ENCODE data around the gene ANAPC2.

The ANAPC2 gene

DNA sequence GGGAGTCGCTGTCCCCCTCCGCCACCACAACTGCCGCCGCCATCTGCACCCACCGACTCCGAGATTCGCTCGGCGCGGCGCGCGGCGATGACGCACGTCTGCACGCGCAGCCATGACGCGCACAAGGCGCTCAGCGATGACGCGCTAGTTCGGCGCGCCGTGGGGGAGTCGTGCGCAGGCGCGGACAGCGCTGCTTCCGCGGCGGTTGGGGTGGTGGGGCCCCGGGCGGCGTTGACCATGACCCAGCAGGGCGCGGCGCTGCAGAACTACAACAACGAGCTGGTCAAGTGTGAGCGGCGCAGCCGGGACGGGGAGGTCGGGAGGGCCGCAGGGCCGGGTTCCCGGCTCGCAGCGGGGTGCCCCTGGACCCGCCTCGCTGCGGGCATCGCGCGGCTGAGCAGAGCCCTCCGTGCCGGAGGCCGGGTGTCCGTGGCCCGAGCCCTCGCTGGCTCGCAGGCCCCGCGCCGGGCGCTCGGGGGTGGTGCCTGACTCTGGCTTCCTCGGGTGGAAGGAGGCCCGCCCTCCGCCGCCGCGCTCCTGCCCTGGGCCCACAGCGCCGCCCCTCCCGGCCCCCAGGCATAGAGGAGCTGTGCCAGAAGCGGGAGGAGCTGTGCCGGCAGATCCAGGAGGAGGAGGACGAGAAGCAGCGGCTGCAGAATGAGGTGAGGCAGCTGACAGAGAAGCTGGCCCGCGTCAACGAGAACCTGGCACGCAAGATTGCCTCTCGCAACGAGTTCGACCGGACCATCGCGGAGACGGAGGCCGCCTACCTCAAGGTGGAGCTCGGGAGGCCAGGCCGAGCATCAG, at the start of gene ANAPC2, which contains the start of gene SSNA1:
Gene ANAPC2 (minus strand): TSS at position 71 of the 807 bp plus-strand sequence. CDS start 28 bp downstream, at position 43.
Gene SSNA1 (plus strand): TSS at position 187 of the 807 bp plus-strand sequence. CDS start 51 bp downstream, at position 238.
- DNase-seq (ENCODE audit: low spot score) = peak; percentile 98
- TF ChIP-seq, protein P1, sequence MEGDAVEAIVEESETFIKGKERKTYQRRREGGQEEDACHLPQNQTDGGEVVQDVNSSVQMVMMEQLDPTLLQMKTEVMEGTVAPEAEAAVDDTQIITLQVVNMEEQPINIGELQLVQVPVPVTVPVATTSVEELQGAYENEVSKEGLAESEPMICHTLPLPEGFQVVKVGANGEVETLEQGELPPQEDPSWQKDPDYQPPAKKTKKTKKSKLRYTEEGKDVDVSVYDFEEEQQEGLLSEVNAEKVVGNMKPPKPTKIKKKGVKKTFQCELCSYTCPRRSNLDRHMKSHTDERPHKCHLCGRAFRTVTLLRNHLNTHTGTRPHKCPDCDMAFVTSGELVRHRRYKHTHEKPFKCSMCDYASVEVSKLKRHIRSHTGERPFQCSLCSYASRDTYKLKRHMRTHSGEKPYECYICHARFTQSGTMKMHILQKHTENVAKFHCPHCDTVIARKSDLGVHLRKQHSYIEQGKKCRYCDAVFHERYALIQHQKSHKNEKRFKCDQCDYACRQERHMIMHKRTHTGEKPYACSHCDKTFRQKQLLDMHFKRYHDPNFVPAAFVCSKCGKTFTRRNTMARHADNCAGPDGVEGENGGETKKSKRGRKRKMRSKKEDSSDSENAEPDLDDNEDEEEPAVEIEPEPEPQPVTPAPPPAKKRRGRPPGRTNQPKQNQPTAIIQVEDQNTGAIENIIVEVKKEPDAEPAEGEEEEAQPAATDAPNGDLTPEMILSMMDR (IDR thresholded peaks at IDR 0.05; ENCODE audit: borderline replicate concordance, control extremely low read depth, extremely low read depth, insufficient read depth, missing control alignments) = peak; percentile 48
- in situ Hi-C loops (cut with MboI; ENCODE audit: low sequenced_read_pairs, unreplicated experiment) = no loop called here

- DNase-seq (ENCODE audit: low spot score) = no peak
Observed at GRCh38 chr9:137236936-137237421, 48.6 kb upstream of the ANAPC2 start.

GRCh38 chr9:137236238-137236935, 48.0 kb upstream of the ANAPC2 start:
- TF ChIP-seq, protein P1 (IDR thresholded peaks at IDR 0.05; ENCODE audit: borderline replicate concordance, control extremely low read depth, extremely low read depth, insufficient read depth, missing control alignments) = peak; percentile 100
- peak; percentile 97 for DNase-seq (ENCODE audit: low spot score)
- in situ Hi-C loops (cut with MboI; ENCODE audit: low sequenced_read_pairs, unreplicated experiment) = no loop called here

More at GRCh38 chr9:137236936-137237421, 48.6 kb upstream of the ANAPC2 start:
- TF ChIP-seq, protein P1 (IDR thresholded peaks at IDR 0.05; ENCODE audit: borderline replicate concordance, control extremely low read depth, extremely low read depth, insufficient read depth, missing control alignments) = no peak
- in situ Hi-C loops (cut with MboI; ENCODE audit: low sequenced_read_pairs, unreplicated experiment) = no loop called here

- DNase-seq (ENCODE audit: low spot score) = no peak
- in situ Hi-C loops (cut with MboI; ENCODE audit: low sequenced_read_pairs, unreplicated experiment) = no loop called here
Observed at GRCh38 chr9:137235424-137236237, 47.3 kb upstream of the ANAPC2 start.

GRCh38 chr9:137234758-137235423, 46.5 kb upstream of the ANAPC2 start:
- DNase-seq (ENCODE audit: low spot score) = no peak
- in situ Hi-C loops (cut with MboI; ENCODE audit: low sequenced_read_pairs, unreplicated experiment) = no loop called here

More at GRCh38 chr9:137235424-137236237, 47.3 kb upstream of the ANAPC2 start:
- TF ChIP-seq, protein P1 (IDR thresholded peaks at IDR 0.05; ENCODE audit: borderline replicate concordance, control extremely low read depth, extremely low read depth, insufficient read depth, missing control alignments) = no peak

More at GRCh38 chr9:137234758-137235423, 46.5 kb upstream of the ANAPC2 start:
- TF ChIP-seq, protein P1 (IDR thresholded peaks at IDR 0.05; ENCODE audit: borderline replicate concordance, control extremely low read depth, extremely low read depth, insufficient read depth, missing control alignments) = no peak
